GM21447 (cell line): ENCODE measurements around the gene THUMPD2.

Source experiments
- ATAC-seq: cut with Tn5 transposase; IDR thresholded peaks from one replicate; pipeline ENCODE4 v1.9.1; 2021; ENCODE audit not compliant: unreplicated experiment

THUMPD2 gene

GRCh38 chr2:39762448-39762847, 16.6 kb downstream of the THUMPD2 start:
- no peak for ATAC-seq

GRCh38 chr2:39757156-39757555, 21.9 kb downstream of the THUMPD2 start:
- no peak for ATAC-seq

- ATAC-seq: no peak
These were observed 23.6 kb downstream of the THUMPD2 start for GRCh38 chr2:39755466-39755865.

- ATAC-seq: no peak
These were observed 35.7 kb downstream of the THUMPD2 start for GRCh38 chr2:39743269-39743776.

- no peak for ATAC-seq
These were observed 37.2 kb downstream of the THUMPD2 start for GRCh38 chr2:39741871-39742270.

GRCh38 chr2:39739386-39739785, 39.7 kb downstream of the THUMPD2 start:
- ATAC-seq: no peak

GRCh38 chr2:39738936-39739335, 40.1 kb downstream of the THUMPD2 start:
- no peak for ATAC-seq

GRCh38 chr2:39737661-39738060, 41.4 kb downstream of the THUMPD2 start:
- no peak for ATAC-seq

- ATAC-seq: no peak
These were observed 42.4 kb downstream of the THUMPD2 start for GRCh38 chr2:39736640-39737039.

- ATAC-seq: no peak
These were observed 43.4 kb downstream of the THUMPD2 start for GRCh38 chr2:39735648-39736047.

GRCh38 chr2:39734445-39734844, 44.6 kb downstream of the THUMPD2 start:
- no peak for ATAC-seq

- no peak for ATAC-seq
These were observed 45.9 kb downstream of the THUMPD2 start for GRCh38 chr2:39733070-39733674.

- no peak for ATAC-seq
These were observed 46.6 kb downstream of the THUMPD2 start for GRCh38 chr2:39732482-39732881.

GRCh38 chr2:39731546-39731945, 47.5 kb downstream of the THUMPD2 start:
- ATAC-seq: no peak

GRCh38 chr2:39730685-39731302, 48.3 kb downstream of the THUMPD2 start:
- no peak for ATAC-seq

- no peak for ATAC-seq
These were observed 48.8 kb downstream of the THUMPD2 start for GRCh38 chr2:39730276-39730675.

GRCh38 chr2:39728941-39729351, 50.1 kb downstream of the THUMPD2 start:
- peak; percentile 52 for ATAC-seq

- peak; percentile 67 for ATAC-seq
These were observed 51.0 kb downstream of the THUMPD2 start for GRCh38 chr2:39728085-39728484.

- ATAC-seq: no peak
These were observed 53.7 kb downstream of the THUMPD2 start for GRCh38 chr2:39725401-39725800.

- no peak for ATAC-seq
These were observed 54.3 kb downstream of the THUMPD2 start for GRCh38 chr2:39724828-39725144.

GRCh38 chr2:39723946-39724827, 54.9 kb downstream of the THUMPD2 start:
- ATAC-seq: no peak

- no peak for ATAC-seq
These were observed 55.6 kb downstream of the THUMPD2 start for GRCh38 chr2:39723497-39723896.
